Fibroblast of lung (primary cell): Measurements from ENCODE around the gene POP7. TPM values are rescaled to one million over a fixed set of nuclear protein-coding genes. Genes with fewer than 3 reads are reported as not detected.
A peak's percentile ranks its signal among the peaks of the same experiment; 100 is the strongest.
"Not testable (repeated sequence)": the region's sequence is repeated elsewhere in the genome, so short reads cannot be mapped to it uniquely, and the experiment has no call there.

Source experiments
- DNase-seq, 2 donors: peaks; one replicate each; pipeline versions ENCODE4 v3.0.0 to v3.0.0-alpha.2; 2010; ENCODE audit warnings: low read depth in 2 of 2
- H2AFZ ChIP-seq: 2 replicates; pipeline ENCODE4 v1.5.1; 2012; ENCODE audit warnings: low read length, control low read depth, inconsistent platforms
- H3K27ac ChIP-seq: 2 replicates; pipeline ENCODE4 v1.5.1; 2011; ENCODE audit warnings: low read length, control low read depth; ENCODE audit not compliant: insufficient read depth
- H3K27me3 ChIP-seq: 2 replicates; pipeline ENCODE4 v1.5.1; 2011; ENCODE audit warnings: mild to moderate bottlenecking, low read length; ENCODE audit not compliant: control insufficient read depth, insufficient read depth
- H3K36me3 ChIP-seq: 2 replicates; pipeline ENCODE4 v1.5.1; 2011; ENCODE audit warnings: low read length; ENCODE audit not compliant: control insufficient read depth, insufficient read depth
- H3K4me1 ChIP-seq: 2 replicates; pipeline ENCODE4 v1.5.1; 2011; ENCODE audit warnings: low read length; ENCODE audit not compliant: control insufficient read depth, insufficient read depth; ENCODE audit errors: extremely low read depth
- H3K4me2 ChIP-seq: 2 replicates; pipeline ENCODE4 v1.5.1; 2011; ENCODE audit warnings: low read length, control low read depth; ENCODE audit not compliant: insufficient read depth; ENCODE audit errors: extremely low read depth
- H3K4me3 ChIP-seq, 4 experiments: fragments of 200-600 bp in 1 of 4; sonication (generic) in 1 of 4; replicated peaks in 1 of 4; 2 replicates each; pipeline ENCODE4 v1.5.1; 2011 to 2016; ENCODE audit warnings: low read length in 4 of 4, low read depth in 3 of 4, mild to moderate bottlenecking in 3 of 4, control low read depth in 2 of 4, inconsistent platforms in 1 of 4, mixed read lengths in 1 of 4; ENCODE audit not compliant: insufficient read depth in 1 of 4; ENCODE audit errors: control extremely low read depth in 1 of 4
- H3K79me2 ChIP-seq: 2 replicates; pipeline ENCODE4 v1.5.1; 2012; ENCODE audit warnings: mild to moderate bottlenecking, low read length, inconsistent platforms; ENCODE audit not compliant: control insufficient read depth, insufficient read depth
- H3K9ac ChIP-seq: 2 replicates; pipeline ENCODE4 v1.5.1; 2011; ENCODE audit warnings: mild to moderate bottlenecking, low read length, control low read depth; ENCODE audit not compliant: insufficient read depth
- H3K9me3 ChIP-seq: 2 replicates; pipeline ENCODE4 v1.5.1; 2012; ENCODE audit warnings: low read depth, low read length; ENCODE audit not compliant: control insufficient read depth, insufficient read depth
- H4K20me1 ChIP-seq: 2 replicates; pipeline ENCODE4 v1.5.1; 2011; ENCODE audit warnings: low read length; ENCODE audit not compliant: control insufficient read depth, insufficient read depth; ENCODE audit errors: extremely low read depth
- EZH2 ChIP-seq: IDR thresholded peaks from 2 replicates; pipeline ENCODE4 v1.5.1; 2012; ENCODE audit warnings: low read length, control low read depth, mild to moderate bottlenecking; ENCODE audit errors: missing control alignments
- polyA plus RNA-seq, 2 donors: library from polyadenylated mRNA; depleted of rRNA in 1 of 2; stranded (reverse) in 1 of 2; unstranded in 1 of 2; fragments of >200 nt; gene quantifications; 2 replicates each; pipeline ENCODE4 v1.2.1, GENCODE V29; 2011 to 2012; ENCODE audit warnings: missing spikeins in 1 of 2
- total RNA-seq: library from RNA; depleted of rRNA; stranded (reverse); fragments of >200 nt; gene quantifications from 2 replicates; pipeline ENCODE4 v1.2.1, GENCODE V29; 2014
- TF ChIP-seq, protein P1 (sequence below), 2 donors: IDR thresholded peaks in 1 of 2; conservative IDR thresholded peaks in 1 of 2; 1 replicate in 1 of 2; 2 replicates in 1 of 2; pipeline ENCODE4 v1.5.1; 2011 to 2012; ENCODE audit warnings: low read length in 2 of 2, control low read depth in 1 of 2, inconsistent platforms in 1 of 2, low read depth in 1 of 2, mild to moderate bottlenecking in 1 of 2

Gene POP7
- total and polyA plus RNA-seq, 2 donors (not counting 1 experiment from before 2014, with no cell fraction given) = 19.4 to 31.9 TPM

- no peak overlapping the region for H3K4me2 ChIP-seq
- no peak for DNase-seq
- H3K27me3 ChIP-seq = peaks cover 46% of the 10 kb centered on the region
- H3K4me3 ChIP-seq = no peak overlapping the region
- H3K9me3 ChIP-seq = no peaks in the 10 kb centered on the region
- no peaks in the 10 kb centered on the region for H3K79me2 ChIP-seq
- TF ChIP-seq EZH2 = no peak
- TF ChIP-seq, protein P1, sequence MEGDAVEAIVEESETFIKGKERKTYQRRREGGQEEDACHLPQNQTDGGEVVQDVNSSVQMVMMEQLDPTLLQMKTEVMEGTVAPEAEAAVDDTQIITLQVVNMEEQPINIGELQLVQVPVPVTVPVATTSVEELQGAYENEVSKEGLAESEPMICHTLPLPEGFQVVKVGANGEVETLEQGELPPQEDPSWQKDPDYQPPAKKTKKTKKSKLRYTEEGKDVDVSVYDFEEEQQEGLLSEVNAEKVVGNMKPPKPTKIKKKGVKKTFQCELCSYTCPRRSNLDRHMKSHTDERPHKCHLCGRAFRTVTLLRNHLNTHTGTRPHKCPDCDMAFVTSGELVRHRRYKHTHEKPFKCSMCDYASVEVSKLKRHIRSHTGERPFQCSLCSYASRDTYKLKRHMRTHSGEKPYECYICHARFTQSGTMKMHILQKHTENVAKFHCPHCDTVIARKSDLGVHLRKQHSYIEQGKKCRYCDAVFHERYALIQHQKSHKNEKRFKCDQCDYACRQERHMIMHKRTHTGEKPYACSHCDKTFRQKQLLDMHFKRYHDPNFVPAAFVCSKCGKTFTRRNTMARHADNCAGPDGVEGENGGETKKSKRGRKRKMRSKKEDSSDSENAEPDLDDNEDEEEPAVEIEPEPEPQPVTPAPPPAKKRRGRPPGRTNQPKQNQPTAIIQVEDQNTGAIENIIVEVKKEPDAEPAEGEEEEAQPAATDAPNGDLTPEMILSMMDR (conservative IDR thresholded peaks at IDR 0.05 in 1 of 2, IDR thresholded peaks at IDR 0.05 in 1 of 2; ENCODE audit: low read depth in 1 of 2, low read length in 2 of 2) = no peak
- H3K36me3 ChIP-seq = no peaks in the 10 kb centered on the region
- H3K9ac ChIP-seq = no peak overlapping the region
- no peak overlapping the region for H3K27ac ChIP-seq
- peaks cover 4% of the 10 kb centered on the region for H3K4me1 ChIP-seq
- no peaks in the 10 kb centered on the region for H4K20me1 ChIP-seq
- no peak overlapping the region for H2AFZ ChIP-seq
Observed at GRCh38 chr7:100723732-100724275, 17.9 kb downstream of the POP7 start.

DNA sequence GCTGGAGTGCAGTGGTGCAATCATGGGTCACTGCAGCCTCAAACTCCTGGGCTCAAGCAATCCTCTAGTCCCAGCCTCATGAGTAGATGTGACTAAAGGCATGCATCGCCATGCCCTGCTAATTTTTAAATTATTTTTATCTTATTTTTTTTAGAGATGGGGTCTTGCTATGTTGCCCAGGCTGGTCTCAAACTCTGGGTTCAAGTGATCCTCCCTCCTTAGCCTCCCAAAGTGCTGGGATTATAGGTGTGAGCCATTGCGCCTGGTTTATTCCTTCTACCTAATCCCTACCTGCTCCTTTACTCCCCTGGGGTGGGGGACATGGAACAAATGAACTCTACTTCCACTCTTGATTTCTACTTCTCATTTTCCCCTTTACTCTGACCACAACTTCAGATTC, 18.4 kb downstream of the POP7 start:
- H3K4me2 ChIP-seq, H3K27ac ChIP-seq, DNase-seq, H3K4me3 ChIP-seq, H2AFZ ChIP-seq, H3K4me1 ChIP-seq, H3K9ac ChIP-seq, H3K79me2 ChIP-seq, H3K9me3 ChIP-seq, H3K36me3 ChIP-seq, H4K20me1 ChIP-seq: not testable (repeated sequence)
- H3K27me3 ChIP-seq = peaks cover 46% of the 10 kb centered on the region

GRCh38 chr7:100726996-100727761, 21.3 kb downstream of the POP7 start:
- Histone ChIP-seq H3K4me3 (no peak overlapping the region), H3K36me3 (no peaks in the 10 kb centered on the region), H3K27me3 (peaks cover 21% of the 10 kb centered on the region), H3K4me1 (peaks cover 4% of the 10 kb centered on the region), H3K4me2 (peak overlapping the region; percentile 33), H2AFZ (no peak overlapping the region), H4K20me1 (no peaks in the 10 kb centered on the region), H3K9ac (no peak overlapping the region), H3K79me2 (no peaks in the 10 kb centered on the region), H3K27ac (peak overlapping the region; percentile 61), H3K9me3 (no peaks in the 10 kb centered on the region)
- TF ChIP-seq, protein P1 (conservative IDR thresholded peaks at IDR 0.05 in 1 of 2, IDR thresholded peaks at IDR 0.05 in 1 of 2; ENCODE audit: low read depth in 1 of 2, low read length in 2 of 2) = no peak
- TF ChIP-seq EZH2 = no peak
- DNase-seq = peak; percentile 75 to 97
